ENCODE results near the gene DGAT2. TPM values are rescaled to one million over a fixed set of nuclear protein-coding genes. Genes with fewer than 3 reads are reported as not detected.
"Not testable (repeated sequence)": the region's sequence is repeated elsewhere in the genome, so short reads cannot be mapped to it uniquely, and the experiment has no call there.

Gene DGAT2
- total RNA-seq, 1 donor from 2014 or later = 1.3 TPM

GRCh38 chr11:75733431-75734107 lies 35.0 kb upstream of the DGAT2 start:
- H3K27ac Mint-ChIP-seq (ENCODE audit: unreplicated experiment) = no peak overlapping the region
- DNase-seq (ENCODE audit: low spot score) = no peak
- H3K27me3 Mint-ChIP-seq (ENCODE audit: low read depth) = peaks cover 9% of the 10 kb centered on the region
- no peak for TF ChIP-seq CTCF (IDR thresholded peaks at IDR 0.05)
- H3K9me3 Mint-ChIP-seq (ENCODE audit: low read depth) = no peaks in the 10 kb centered on the region
- no peak overlapping the region for H3K4me3 Mint-ChIP-seq (ENCODE audit: unreplicated experiment)
- H3K36me3 Mint-ChIP-seq (ENCODE audit: low read depth) = no peaks in the 10 kb centered on the region
- no peaks in the 10 kb centered on the region for H3K4me1 Mint-ChIP-seq (ENCODE audit: low read depth)

GRCh38 chr11:75734491-75735180 lies 33.9 kb upstream of the DGAT2 start:
- H3K27me3 Mint-ChIP-seq (ENCODE audit: low read depth) = peaks cover 9% of the 10 kb centered on the region
- no peak overlapping the region for H3K4me3 Mint-ChIP-seq (ENCODE audit: unreplicated experiment)
- no peaks in the 10 kb centered on the region for H3K9me3 Mint-ChIP-seq (ENCODE audit: low read depth)
- no peak overlapping the region for H3K27ac Mint-ChIP-seq (ENCODE audit: unreplicated experiment)
- H3K36me3 Mint-ChIP-seq (ENCODE audit: low read depth) = no peaks in the 10 kb centered on the region
- DNase-seq (ENCODE audit: low spot score) = no peak
- no peaks in the 10 kb centered on the region for H3K4me1 Mint-ChIP-seq (ENCODE audit: low read depth)
- no peak for TF ChIP-seq CTCF (IDR thresholded peaks at IDR 0.05)

GRCh38 chr11:75735181-75735845 lies 33.3 kb upstream of the DGAT2 start:
- Mint-ChIP-seq H3K4me1 (ENCODE audit: low read depth) (no peaks in the 10 kb centered on the region), H3K36me3 (ENCODE audit: low read depth) (no peaks in the 10 kb centered on the region), H3K9me3 (ENCODE audit: low read depth) (no peaks in the 10 kb centered on the region), H3K27ac (ENCODE audit: unreplicated experiment) (no peak overlapping the region), H3K4me3 (ENCODE audit: unreplicated experiment) (no peak overlapping the region), H3K27me3 (ENCODE audit: low read depth) (peaks cover 6% of the 10 kb centered on the region)
- TF ChIP-seq CTCF (IDR thresholded peaks at IDR 0.05) = no peak
- DNase-seq (ENCODE audit: low spot score) = no peak

GRCh38 chr11:75737314-75737713 lies 31.3 kb upstream of the DGAT2 start:
- Mint-ChIP-seq H3K27me3 (ENCODE audit: low read depth) (peaks cover 14% of the 10 kb centered on the region), H3K27ac (ENCODE audit: unreplicated experiment) (no peak overlapping the region), H3K9me3 (ENCODE audit: low read depth) (no peaks in the 10 kb centered on the region), H3K36me3 (ENCODE audit: low read depth) (no peaks in the 10 kb centered on the region), H3K4me1 (ENCODE audit: low read depth) (no peaks in the 10 kb centered on the region), H3K4me3 (ENCODE audit: unreplicated experiment) (no peak overlapping the region)
- DNase-seq (ENCODE audit: low spot score) = no peak
- TF ChIP-seq CTCF (IDR thresholded peaks at IDR 0.05) = no peak

- H3K27ac Mint-ChIP-seq (ENCODE audit: unreplicated experiment) = no peak overlapping the region
- H3K4me3 Mint-ChIP-seq (ENCODE audit: unreplicated experiment) = no peak overlapping the region
- H3K4me1 Mint-ChIP-seq (ENCODE audit: low read depth) = no peaks in the 10 kb centered on the region
- DNase-seq (ENCODE audit: low spot score) = no peak
- no peaks in the 10 kb centered on the region for H3K9me3 Mint-ChIP-seq (ENCODE audit: low read depth)
- H3K36me3 Mint-ChIP-seq (ENCODE audit: low read depth) = no peaks in the 10 kb centered on the region
- peaks cover 32% of the 10 kb centered on the region for H3K27me3 Mint-ChIP-seq (ENCODE audit: low read depth)
- TF ChIP-seq CTCF (IDR thresholded peaks at IDR 0.05) = no peak
Observed at GRCh38 chr11:75740681-75741080, 27.9 kb upstream of the DGAT2 start.

- H3K36me3 Mint-ChIP-seq (ENCODE audit: low read depth); H3K9me3 Mint-ChIP-seq (ENCODE audit: low read depth); DNase-seq (ENCODE audit: low spot score); H3K4me1 Mint-ChIP-seq (ENCODE audit: low read depth); H3K4me3 Mint-ChIP-seq (ENCODE audit: unreplicated experiment); H3K27ac Mint-ChIP-seq (ENCODE audit: unreplicated experiment): not testable (repeated sequence)
- peaks cover 29% of the 10 kb centered on the region for H3K27me3 Mint-ChIP-seq (ENCODE audit: low read depth)
Observed at GRCh38 chr11:75743159-75743558, 25.4 kb upstream of the DGAT2 start.

Measured in chondrocyte (in vitro differentiated cells).